ENCODE data around the gene BMP15. TPM values are rescaled to one million over a fixed set of nuclear protein-coding genes. Genes with fewer than 3 reads are reported as not detected.

Gene BMP15
- total RNA-seq, 3 donors from 2014 or later (not counting 1 experiment from before 2014, with no cell fraction given): not detected

DNA sequence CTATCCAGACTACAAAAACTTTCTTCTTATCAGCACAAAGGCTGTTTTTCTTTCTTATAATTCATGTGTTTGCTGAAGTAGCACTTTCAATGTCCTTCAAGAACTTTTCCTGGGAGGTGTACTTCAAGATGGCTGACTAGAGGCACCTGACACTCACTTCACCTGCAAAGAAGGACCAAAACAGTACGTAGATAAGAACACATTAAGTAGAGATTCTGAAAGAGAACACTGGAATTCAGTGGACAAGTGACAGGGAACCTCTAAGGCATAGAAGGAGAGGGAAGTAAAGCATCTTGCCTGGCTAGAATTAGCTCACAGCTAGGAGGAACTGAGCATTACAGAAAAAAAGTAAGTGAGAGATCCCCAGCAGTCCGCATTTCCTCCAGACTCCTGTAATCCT lies 21.7 kb upstream of the BMP15 start:
- Mint-ChIP-seq H3K27ac (no peak overlapping the region), H3K4me3 (no peak overlapping the region), H3K36me3 (no peaks in the 10 kb centered on the region), H3K4me1 (no peaks in the 10 kb centered on the region), H3K27me3 (ENCODE audit: low read depth in 2 of 2) (peaks cover 4 to 13% of the 10 kb centered on the region in 2 donors), H3K9me3 (no peaks in the 10 kb centered on the region)
- ATAC-seq (no peak), DNase-seq (no peak)
- TF ChIP-seq, protein P1, sequence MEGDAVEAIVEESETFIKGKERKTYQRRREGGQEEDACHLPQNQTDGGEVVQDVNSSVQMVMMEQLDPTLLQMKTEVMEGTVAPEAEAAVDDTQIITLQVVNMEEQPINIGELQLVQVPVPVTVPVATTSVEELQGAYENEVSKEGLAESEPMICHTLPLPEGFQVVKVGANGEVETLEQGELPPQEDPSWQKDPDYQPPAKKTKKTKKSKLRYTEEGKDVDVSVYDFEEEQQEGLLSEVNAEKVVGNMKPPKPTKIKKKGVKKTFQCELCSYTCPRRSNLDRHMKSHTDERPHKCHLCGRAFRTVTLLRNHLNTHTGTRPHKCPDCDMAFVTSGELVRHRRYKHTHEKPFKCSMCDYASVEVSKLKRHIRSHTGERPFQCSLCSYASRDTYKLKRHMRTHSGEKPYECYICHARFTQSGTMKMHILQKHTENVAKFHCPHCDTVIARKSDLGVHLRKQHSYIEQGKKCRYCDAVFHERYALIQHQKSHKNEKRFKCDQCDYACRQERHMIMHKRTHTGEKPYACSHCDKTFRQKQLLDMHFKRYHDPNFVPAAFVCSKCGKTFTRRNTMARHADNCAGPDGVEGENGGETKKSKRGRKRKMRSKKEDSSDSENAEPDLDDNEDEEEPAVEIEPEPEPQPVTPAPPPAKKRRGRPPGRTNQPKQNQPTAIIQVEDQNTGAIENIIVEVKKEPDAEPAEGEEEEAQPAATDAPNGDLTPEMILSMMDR (IDR thresholded peaks at IDR 0.05): no peak
- 83% methylated on average over 1 of the region's 2 CpGs for WGBS (ENCODE audit: insufficient coverage)
- Histone ChIP-seq H3K4me1 (ENCODE audit: control insufficient read depth, insufficient read depth, low read length) (no peaks in the 10 kb centered on the region), H3K27me3 (ENCODE audit: control insufficient read depth, insufficient read depth, low read length) (no peaks in the 10 kb centered on the region), H3K27ac (ENCODE audit: low read length) (no peak overlapping the region), H3K9me3 (ENCODE audit: control insufficient read depth, insufficient read depth, low read length) (no peaks in the 10 kb centered on the region), H3K36me3 (ENCODE audit: control insufficient read depth, insufficient read depth, low read length) (no peaks in the 10 kb centered on the region), H3K4me3 (ENCODE audit: low read length) (no peak overlapping the region)
- intact Hi-C loops (cut with micrococcal nuclease): no loop called here

DNA sequence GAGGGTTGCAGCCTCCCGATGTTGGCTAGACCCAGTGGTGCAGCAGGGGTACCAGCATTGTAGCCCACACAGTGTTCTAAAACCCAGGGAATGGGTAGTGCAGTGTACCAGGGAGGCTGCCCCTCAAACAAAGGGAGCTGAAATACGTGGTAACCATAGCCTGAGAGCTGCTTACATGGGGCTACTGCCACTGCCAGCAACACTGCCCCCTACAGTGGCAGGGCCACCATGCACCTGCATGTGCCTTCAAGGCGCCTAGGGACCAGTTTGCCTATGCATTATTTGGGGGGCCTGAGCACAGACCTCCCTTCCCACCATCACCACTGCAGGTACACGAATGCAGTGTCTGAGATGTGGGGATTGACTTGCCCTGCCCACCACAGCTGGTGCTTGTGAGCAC lies 21.0 kb upstream of the BMP15 start:
- WGBS (ENCODE audit: insufficient coverage): 80% methylated on average over 3 of the region's 4 CpGs
- Histone ChIP-seq H3K9me3 (ENCODE audit: control insufficient read depth, insufficient read depth, low read length) (no peaks in the 10 kb centered on the region), H3K4me3 (ENCODE audit: low read length) (no peak overlapping the region), H3K27ac (ENCODE audit: low read length) (no peak overlapping the region), H3K36me3 (ENCODE audit: control insufficient read depth, insufficient read depth, low read length) (no peaks in the 10 kb centered on the region), H3K27me3 (ENCODE audit: control insufficient read depth, insufficient read depth, low read length) (no peaks in the 10 kb centered on the region), H3K4me1 (ENCODE audit: control insufficient read depth, insufficient read depth, low read length) (no peaks in the 10 kb centered on the region)
- H3K27me3 Mint-ChIP-seq (ENCODE audit: low read depth in 2 of 2): peaks cover 4 to 13% of the 10 kb centered on the region in 2 donors
- DNase-seq (no peak), ATAC-seq (no peak)
- no peak overlapping the region for H3K4me3 Mint-ChIP-seq
- H3K9me3 Mint-ChIP-seq: no peaks in the 10 kb centered on the region
- H3K27ac Mint-ChIP-seq: no peak overlapping the region
- H3K36me3 Mint-ChIP-seq: no peaks in the 10 kb centered on the region
- intact Hi-C loops (cut with micrococcal nuclease): no loop called here
- no peaks in the 10 kb centered on the region for H3K4me1 Mint-ChIP-seq
- TF ChIP-seq, protein P1 (IDR thresholded peaks at IDR 0.05): no peak

DNA sequence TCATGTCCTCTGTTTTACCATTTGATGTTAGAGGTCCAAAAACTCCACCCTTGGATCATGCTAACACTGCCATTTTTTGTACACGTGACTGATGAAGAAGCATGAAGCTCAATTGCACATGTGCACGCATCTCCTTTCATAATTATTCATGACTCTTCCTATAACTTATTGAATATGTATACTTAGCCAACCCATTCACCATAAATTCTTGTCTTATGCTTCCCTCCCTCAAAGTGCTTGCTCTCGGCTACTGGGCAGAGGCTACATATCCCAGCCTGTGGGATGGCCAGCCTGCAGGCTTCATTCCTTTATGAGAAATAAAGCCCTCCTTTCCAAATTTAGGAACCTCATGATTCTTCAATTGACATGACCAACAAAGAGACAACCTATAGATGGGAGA lies 17.5 kb upstream of the BMP15 start:
- no peaks in the 10 kb centered on the region for H3K27me3 ChIP-seq (ENCODE audit: control insufficient read depth, insufficient read depth, low read length)
- Mint-ChIP-seq H3K9me3 (no peaks in the 10 kb centered on the region), H3K4me1 (no peaks in the 10 kb centered on the region), H3K4me3 (no peak overlapping the region), H3K36me3 (no peaks in the 10 kb centered on the region), H3K27me3 (ENCODE audit: low read depth in 2 of 2) (peaks cover 0 to 26% of the 10 kb centered on the region in 2 donors), H3K27ac (no peak overlapping the region)
- intact Hi-C loops (cut with micrococcal nuclease): no loop called here
- H3K4me1 ChIP-seq (ENCODE audit: control insufficient read depth, insufficient read depth, low read length): no peaks in the 10 kb centered on the region
- ATAC-seq (no peak), DNase-seq (no peak)
- no peaks in the 10 kb centered on the region for H3K36me3 ChIP-seq (ENCODE audit: control insufficient read depth, insufficient read depth, low read length)
- H3K9me3 ChIP-seq (ENCODE audit: control insufficient read depth, insufficient read depth, low read length): no peaks in the 10 kb centered on the region
- WGBS (ENCODE audit: insufficient coverage): 86% methylated on average over 2 of the region's 3 CpGs
- H3K27ac ChIP-seq (ENCODE audit: low read length): no peak overlapping the region
- H3K4me3 ChIP-seq (ENCODE audit: low read length): no peak overlapping the region
- TF ChIP-seq, protein P1 (IDR thresholded peaks at IDR 0.05): no peak

DNA sequence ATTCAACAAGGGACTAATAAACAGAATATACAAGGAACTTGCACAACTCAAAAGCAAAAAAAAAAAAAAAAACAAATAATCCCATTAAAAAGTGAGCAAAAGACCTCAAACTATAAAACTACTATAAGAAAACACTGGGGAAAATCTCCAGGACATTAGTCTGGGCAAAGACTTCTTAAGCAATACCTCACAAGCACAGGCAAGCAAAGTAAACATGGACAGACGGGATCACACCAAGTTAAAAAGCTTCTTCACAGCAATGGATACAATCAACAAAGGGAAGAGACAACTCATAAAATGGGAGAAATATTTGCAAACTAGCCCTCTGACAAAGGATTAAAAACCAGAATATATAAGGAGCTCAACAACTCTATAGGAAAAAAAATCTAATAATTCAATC lies 17.1 kb upstream of the BMP15 start:
- H3K4me1 Mint-ChIP-seq: no peaks in the 10 kb centered on the region
- Histone ChIP-seq H3K36me3 (ENCODE audit: control insufficient read depth, insufficient read depth, low read length) (no peaks in the 10 kb centered on the region), H3K4me1 (ENCODE audit: control insufficient read depth, insufficient read depth, low read length) (no peaks in the 10 kb centered on the region), H3K27ac (ENCODE audit: low read length) (no peak overlapping the region), H3K9me3 (ENCODE audit: control insufficient read depth, insufficient read depth, low read length) (no peaks in the 10 kb centered on the region), H3K4me3 (ENCODE audit: low read length) (no peak overlapping the region), H3K27me3 (ENCODE audit: control insufficient read depth, insufficient read depth, low read length) (no peaks in the 10 kb centered on the region)
- no peaks in the 10 kb centered on the region for H3K9me3 Mint-ChIP-seq
- WGBS (ENCODE audit: insufficient coverage): no CpG with 5 or more reads among the region's 1 CpG
- intact Hi-C loops (cut with micrococcal nuclease): no loop called here
- DNase-seq: no peak
- H3K36me3 Mint-ChIP-seq: no peaks in the 10 kb centered on the region
- no peak overlapping the region for H3K4me3 Mint-ChIP-seq
- peaks cover 0 to 31% of the 10 kb centered on the region in 2 donors for H3K27me3 Mint-ChIP-seq (ENCODE audit: low read depth in 2 of 2)
- TF ChIP-seq, protein P1 (IDR thresholded peaks at IDR 0.05): no peak
- no peak overlapping the region for H3K27ac Mint-ChIP-seq
- ATAC-seq: no peak
